NAMALWA (cell line): ENCODE results near the gene PAIP2B.
"Not testable (repeated sequence)": the region's sequence is repeated elsewhere in the genome, so short reads cannot be mapped to it uniquely, and the experiment has no call there.

Source experiments
- DNase-seq: peaks from one replicate; pipeline ENCODE4 v3.0.0-alpha.2; 2015; ENCODE audit warnings: low spot score

Gene PAIP2B

DNA sequence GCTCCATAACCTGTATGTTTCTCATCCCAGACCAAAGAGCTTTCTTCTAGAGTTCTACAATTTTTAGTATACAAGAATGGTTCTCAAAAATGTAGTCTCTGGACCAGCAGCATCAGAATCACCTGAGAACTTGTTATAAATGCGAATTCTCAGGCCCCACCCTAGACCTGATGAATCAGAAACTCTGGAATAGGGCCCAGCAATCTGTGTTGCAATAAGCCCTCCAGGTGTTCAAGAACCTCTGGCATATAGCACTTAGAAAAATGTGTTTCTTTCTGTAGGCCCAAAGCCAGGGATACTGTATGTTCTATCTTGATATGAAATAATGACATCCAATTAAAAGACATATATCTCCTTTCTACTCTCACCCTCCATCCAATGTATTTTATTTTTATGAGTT is 10.4 kb downstream of the PAIP2B start:
- DNase-seq, result no peak

- no peak for DNase-seq
Observed at GRCh38 chr2:71215447-71215846, 11.5 kb downstream of the PAIP2B start.

- DNase-seq, result no peak
Observed at GRCh38 chr2:71212336-71212735, 14.6 kb downstream of the PAIP2B start.

- DNase-seq, result no peak
Observed at GRCh38 chr2:71210292-71210691, 16.6 kb downstream of the PAIP2B start.

DNA sequence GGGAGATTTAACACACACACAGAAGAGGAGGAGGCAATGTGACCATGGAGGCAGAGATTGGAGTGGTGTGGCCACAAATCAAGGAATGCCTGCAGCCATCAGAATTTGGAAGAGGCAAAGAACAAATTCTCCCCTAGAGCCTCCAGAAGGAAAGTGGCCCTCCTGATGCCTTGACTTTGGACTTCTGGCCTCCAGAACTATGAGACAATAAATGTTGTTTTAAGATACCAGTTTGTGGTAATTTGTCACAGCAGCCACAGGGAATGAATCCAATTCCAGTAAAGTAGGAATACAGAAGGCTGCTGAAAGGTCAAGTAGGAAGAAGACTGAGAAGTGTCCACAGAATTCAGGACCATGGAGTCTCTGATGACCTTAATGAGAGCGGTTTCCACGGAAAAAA is 18.1 kb downstream of the PAIP2B start:
- DNase-seq, result no peak

GRCh38 chr2:71207601-71208000 is 19.3 kb downstream of the PAIP2B start:
- no peak for DNase-seq

GRCh38 chr2:71206271-71206670 is 20.6 kb downstream of the PAIP2B start:
- DNase-seq, result no peak

DNA sequence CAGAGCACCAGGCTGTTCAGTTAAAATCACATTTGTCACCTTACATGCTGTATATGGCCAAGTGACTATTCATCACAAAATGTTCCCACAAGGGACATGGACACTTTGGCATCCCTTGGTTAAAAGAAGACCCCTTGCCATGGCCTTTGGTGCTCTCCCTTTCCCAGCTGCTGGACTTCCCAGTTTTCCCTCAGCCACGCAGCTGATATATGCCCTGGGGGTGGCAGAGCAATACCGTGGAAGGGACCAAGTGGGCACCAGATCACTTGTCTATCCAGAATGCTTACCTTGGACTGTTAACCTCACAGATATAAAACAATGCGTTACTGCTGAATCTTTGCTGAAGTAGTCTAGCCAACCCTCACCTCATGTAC is 35.3 kb downstream of the PAIP2B start:
- no peak for DNase-seq

DNA sequence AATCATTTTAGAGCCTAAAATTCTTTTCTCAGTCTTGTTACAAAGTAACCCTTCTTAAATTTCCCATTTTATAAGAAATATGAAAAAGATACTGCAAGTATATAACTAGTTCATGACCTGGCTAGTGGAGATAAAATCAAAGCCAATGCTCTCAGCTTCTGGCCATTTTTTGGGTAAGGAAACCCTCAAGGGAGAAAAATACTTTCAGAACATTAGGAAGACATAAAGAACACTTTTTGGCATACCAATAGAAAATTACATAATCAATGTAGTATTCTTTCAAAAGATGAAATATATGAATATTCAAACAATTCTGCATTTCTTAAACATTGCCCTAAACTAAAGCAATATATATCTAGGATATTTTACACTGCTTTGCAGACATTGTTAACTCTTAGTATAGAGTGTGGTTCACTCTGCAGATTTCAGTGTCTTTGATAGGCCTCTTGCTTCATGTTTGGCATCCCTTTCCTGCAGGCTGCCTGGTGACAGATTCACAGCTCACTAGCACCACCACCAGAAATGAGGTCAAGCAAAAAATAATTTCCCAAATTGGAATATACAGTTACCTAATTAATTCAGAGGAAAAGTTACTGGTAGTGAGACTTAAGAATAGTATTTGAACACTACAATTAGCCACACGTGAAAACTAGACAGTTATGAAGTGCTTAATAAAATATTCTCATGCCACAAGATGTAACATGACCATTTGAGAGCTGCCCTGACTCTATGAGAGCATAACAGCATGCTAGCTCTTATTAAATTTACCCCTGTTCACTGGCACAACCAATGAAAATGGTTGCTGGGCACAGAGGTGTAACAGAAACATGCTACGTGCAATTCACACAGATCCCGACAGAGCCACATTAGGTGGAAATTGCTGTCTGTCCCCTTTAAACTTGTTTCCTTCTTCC is 36.0 kb downstream of the PAIP2B start:
- DNase-seq, result peak; percentile 35

GRCh38 chr2:71187589-71187988 is 39.3 kb downstream of the PAIP2B start:
- no peak for DNase-seq

- DNase-seq, result no peak
Observed at GRCh38 chr2:71186973-71187372, 39.9 kb downstream of the PAIP2B start.

DNA sequence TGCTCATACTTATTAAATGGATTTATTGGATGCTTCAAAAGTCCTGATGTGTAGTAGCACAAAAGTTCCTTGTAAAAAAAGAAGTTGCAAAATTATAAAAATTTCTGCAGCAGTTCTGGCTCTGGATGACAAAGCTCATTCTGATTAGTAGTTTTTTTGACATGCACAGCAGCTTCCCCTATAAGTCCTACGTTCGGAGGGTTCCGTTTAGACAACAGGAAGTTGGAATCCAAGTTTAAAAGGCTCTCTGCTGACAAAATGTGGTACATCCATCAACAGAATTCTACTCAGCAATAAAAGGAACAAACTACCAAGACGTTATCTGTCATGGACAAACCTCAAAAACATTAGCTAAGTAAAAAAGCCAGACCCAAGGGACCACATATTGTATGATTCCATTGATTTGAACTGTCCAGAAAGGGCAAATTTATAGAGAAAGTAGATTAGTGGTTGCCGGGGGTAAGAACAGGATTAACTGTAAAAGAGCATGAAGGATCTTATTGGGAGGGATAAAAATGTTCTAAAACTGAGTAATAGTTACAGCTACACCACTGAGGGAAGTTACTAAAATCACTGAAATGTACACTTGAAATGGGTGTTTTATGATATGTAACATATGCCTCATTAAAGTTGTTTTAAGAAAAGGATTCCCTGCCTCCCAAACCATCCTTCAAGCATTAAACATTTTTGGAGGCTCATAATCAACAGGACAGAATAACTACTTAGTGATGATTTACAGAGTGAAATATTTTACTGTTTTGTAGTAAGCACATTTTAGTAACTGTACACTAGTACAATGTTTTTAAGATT is 43.4 kb downstream of the PAIP2B start:
- DNase-seq, result not testable (repeated sequence)

- no peak for DNase-seq
Observed at GRCh38 chr2:71181316-71181715, 45.6 kb downstream of the PAIP2B start.

GRCh38 chr2:71178836-71179235 is 48.1 kb downstream of the PAIP2B start:
- not testable (repeated sequence) for DNase-seq

GRCh38 chr2:71174207-71174606 is 52.7 kb downstream of the PAIP2B start:
- no peak for DNase-seq

GRCh38 chr2:71173096-71173495 is 53.8 kb downstream of the PAIP2B start:
- DNase-seq, result no peak

- no peak for DNase-seq
Observed at GRCh38 chr2:71166812-71167211, 60.1 kb downstream of the PAIP2B start.

DNA sequence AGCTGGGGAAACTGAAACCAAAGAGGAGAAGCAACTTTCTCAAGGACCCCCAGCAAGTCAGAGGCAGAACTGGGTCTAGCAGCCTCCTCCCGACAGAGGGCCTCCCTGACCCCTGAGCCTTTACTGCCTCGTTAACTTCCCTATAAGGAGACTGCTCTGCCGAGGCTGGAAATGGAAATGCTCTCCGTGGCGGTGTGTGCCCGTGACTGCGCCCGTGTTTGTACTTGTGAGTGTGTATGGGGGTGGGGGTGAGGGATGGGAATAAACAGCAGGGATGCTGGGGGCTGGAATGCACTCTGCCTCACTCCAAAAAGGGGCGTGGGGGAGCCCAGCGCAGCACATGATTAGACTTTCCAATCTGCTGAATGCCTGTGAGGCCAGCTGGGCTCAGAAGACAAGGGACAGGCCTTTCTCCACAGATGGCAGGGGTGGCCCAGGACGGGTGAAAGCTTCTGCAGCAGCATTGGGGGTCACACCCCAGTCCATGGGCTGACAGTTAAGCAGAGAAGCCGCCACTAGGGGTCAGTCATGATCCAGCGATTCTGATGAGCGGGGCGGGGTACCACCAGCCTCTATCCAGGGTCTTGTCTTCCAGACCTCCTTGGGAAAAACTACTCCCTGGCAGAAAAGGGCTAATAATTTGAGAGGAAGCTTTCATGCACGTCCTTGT is 69.6 kb downstream of the PAIP2B start:
- DNase-seq, result peak; percentile 75

DNA sequence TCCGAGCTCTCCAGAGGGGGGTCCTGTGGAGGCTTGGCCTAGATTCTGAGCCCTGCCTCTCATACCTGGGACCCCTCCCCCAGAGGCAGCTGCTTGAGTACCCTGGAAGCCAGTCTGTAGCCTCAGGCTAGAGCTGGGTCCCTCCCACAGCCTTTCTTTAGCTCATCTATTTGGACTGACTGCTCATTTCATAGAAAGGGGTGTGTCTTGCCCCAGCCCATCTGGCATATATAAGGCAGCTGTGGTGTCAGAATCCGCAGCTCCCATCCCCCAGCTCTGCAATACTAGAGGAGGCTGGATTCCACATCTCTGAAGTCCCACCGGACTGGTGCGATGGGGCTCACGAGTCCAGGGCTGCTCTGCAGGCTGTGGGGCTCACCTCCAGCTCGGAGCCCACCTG is 70.3 kb downstream of the PAIP2B start:
- peak; percentile 34 for DNase-seq

- no peak for DNase-seq
Observed at GRCh38 chr2:71155846-71156245, 71.1 kb downstream of the PAIP2B start.

DNA sequence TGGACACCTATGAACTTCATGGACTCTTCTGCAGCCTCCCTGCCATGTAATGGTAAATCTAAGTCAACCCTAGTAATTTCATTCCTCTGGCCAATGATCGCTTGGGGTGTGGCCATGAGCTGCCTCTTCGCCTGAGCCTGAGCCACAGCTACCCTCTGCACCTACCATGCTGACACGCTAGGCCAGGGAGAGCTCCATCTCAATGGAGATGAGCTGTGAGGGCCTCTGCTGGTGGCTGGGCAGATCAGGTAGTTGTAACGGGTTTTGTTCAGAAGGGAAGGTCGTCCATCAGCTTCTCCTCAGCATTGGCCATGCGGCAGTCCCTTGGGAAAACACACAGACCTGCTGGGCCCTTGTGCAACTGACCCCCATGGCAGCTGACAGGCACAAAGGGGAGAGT is 72.1 kb downstream of the PAIP2B start:
- peak; percentile 63 for DNase-seq

- no peak for DNase-seq
Observed at GRCh38 chr2:71154279-71154678, 72.6 kb downstream of the PAIP2B start.
